Upper lobe of right lung (tissue), 1 donor: ENCODE measurements around the gene SLBP. TPM values are rescaled to one million over a fixed set of nuclear protein-coding genes. Genes with fewer than 3 reads are reported as not detected.
A peak's percentile ranks its signal among the peaks of the same experiment; 100 is the strongest.

ENCODE experiments used
- ATAC-seq: fragments of 200-7000 bp; cut with Tn5 transposase; one replicate; pipeline ENCODE4 v1.9.1; 2020; ENCODE audit warnings: mild to moderate bottlenecking, moderate library complexity
- DNase-seq: peaks from one replicate; pipeline ENCODE4 v3.0.0-alpha.2; 2020
- H3K27ac ChIP-seq: fragments of 200-600 bp; one replicate; pipeline ENCODE4 v1.8.0; 2022
- H3K27me3 ChIP-seq: fragments of 200-600 bp; one replicate; pipeline ENCODE4 v1.8.0; 2022; ENCODE audit warnings: mild to moderate bottlenecking
- H3K36me3 ChIP-seq: fragments of 200-600 bp; one replicate; pipeline ENCODE4 v1.8.0; 2022
- H3K4me1 ChIP-seq: fragments of 200-600 bp; one replicate; pipeline ENCODE4 v1.8.0; 2022
- H3K4me3 ChIP-seq: fragments of 200-600 bp; one replicate; pipeline ENCODE4 v1.8.0; 2022; ENCODE audit warnings: mild to moderate bottlenecking
- H3K9me3 ChIP-seq: fragments of 200-600 bp; one replicate; pipeline ENCODE4 v1.8.0; 2022
- intact Hi-C: fragments of 100-400 bp; cut with DNase I; formaldehyde crosslinking; loops from one replicate; pipeline ENCODE4 v1.11.0; 2022
- total RNA-seq: library from RNA; stranded (reverse); fragmentation: NEBNext Ultra II Directional; extraction: Animal tissue kit (Norgen Biotek cat#: 25700); gene quantifications from one replicate; pipeline ENCODE4 v1.2.1, GENCODE V29; 2021
- TF ChIP-seq, protein P1 (sequence below): fragments of 200-600 bp; IDR thresholded peaks from one replicate; pipeline ENCODE4 v1.8.0; 2022; ENCODE audit warnings: antibody characterized with exemption
- donor health status: DM: no; HTN: yes; CAD: no; lungs with severe emphysema.

Gene SLBP
- total RNA-seq, 1 donor from 2014 or later, result 32.8 TPM

DNA sequence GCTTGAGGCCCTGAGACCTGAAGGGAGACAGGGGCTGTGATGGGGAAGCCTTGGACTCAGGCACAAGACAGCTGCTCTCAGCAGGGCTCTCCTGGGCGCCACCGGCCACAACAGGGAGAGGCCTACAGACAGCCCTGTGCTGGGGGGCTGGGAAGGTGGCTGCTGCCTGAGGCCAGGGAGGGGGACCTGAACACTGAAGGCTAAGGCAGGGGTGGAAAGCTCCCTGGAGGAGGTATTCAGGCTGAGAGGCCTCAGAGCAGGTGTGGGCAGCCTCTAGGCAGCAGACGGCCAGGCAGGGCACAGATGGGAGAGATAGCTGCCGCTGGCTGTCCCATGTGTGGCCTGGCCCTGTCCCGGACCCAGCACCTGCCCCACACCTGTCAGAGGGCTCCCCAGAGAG is 42.2 kb upstream of the SLBP start:
- Histone ChIP-seq H3K4me1 (peaks cover 20% of the 10 kb centered on the region), H3K27me3 (no peaks in the 10 kb centered on the region), H3K36me3 (no peaks in the 10 kb centered on the region), H3K9me3 (no peaks in the 10 kb centered on the region), H3K27ac (no peak overlapping the region), H3K4me3 (no peak overlapping the region)
- ATAC-seq (no peak), DNase-seq (no peak)
- intact Hi-C loops, result no loop called here
- TF ChIP-seq, protein P1, sequence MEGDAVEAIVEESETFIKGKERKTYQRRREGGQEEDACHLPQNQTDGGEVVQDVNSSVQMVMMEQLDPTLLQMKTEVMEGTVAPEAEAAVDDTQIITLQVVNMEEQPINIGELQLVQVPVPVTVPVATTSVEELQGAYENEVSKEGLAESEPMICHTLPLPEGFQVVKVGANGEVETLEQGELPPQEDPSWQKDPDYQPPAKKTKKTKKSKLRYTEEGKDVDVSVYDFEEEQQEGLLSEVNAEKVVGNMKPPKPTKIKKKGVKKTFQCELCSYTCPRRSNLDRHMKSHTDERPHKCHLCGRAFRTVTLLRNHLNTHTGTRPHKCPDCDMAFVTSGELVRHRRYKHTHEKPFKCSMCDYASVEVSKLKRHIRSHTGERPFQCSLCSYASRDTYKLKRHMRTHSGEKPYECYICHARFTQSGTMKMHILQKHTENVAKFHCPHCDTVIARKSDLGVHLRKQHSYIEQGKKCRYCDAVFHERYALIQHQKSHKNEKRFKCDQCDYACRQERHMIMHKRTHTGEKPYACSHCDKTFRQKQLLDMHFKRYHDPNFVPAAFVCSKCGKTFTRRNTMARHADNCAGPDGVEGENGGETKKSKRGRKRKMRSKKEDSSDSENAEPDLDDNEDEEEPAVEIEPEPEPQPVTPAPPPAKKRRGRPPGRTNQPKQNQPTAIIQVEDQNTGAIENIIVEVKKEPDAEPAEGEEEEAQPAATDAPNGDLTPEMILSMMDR, result no peak

DNA sequence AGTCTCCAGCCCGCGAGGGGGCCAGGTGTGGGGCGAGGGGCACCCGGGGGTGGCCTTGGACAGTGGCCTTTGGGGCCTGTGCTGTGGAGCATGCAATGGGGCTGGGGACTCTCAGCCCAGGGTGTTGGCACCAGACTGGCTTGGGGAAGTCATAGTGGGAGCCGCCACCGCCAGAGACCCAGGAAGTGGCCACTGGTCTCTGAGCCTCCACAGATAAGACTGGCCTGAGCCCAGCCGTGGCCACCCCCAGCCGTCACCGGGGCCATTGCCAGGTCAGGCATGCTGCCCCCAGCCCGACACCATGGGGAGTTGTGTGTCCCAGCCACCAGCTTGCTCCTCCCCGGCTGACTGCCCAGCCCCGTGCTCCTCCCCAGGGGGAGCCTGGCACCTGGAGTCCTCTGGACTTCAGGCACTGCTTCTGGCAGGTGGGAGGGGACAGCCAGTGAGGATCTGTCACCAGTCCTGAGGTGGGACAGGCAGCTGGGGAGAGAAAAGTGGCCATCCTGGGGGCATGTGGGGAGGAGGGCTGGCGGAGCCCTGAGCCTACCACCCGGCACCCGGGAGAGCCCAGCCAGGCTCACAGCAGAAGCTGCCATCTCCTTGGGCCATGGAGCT is 41.7 kb upstream of the SLBP start:
- ATAC-seq, result no peak
- Histone ChIP-seq H3K27ac (no peak overlapping the region), H3K36me3 (no peaks in the 10 kb centered on the region), H3K9me3 (no peaks in the 10 kb centered on the region), H3K4me3 (no peak overlapping the region), H3K27me3 (no peaks in the 10 kb centered on the region), H3K4me1 (peaks cover 20% of the 10 kb centered on the region)
- no peak for DNase-seq
- TF ChIP-seq, protein P1, result no peak
- intact Hi-C loops, result no loop called here

- intact Hi-C loops, result no loop called here
These were observed 41.2 kb upstream of the SLBP start for GRCh38 chr4:1753294-1753696.

GRCh38 chr4:1752284-1753041 is 40.3 kb upstream of the SLBP start:
- intact Hi-C loops, result no loop called here
- Histone ChIP-seq H3K27me3 (no peaks in the 10 kb centered on the region), H3K36me3 (no peaks in the 10 kb centered on the region), H3K4me1 (peaks cover 24% of the 10 kb centered on the region), H3K27ac (peak overlapping the region; percentile 14), H3K4me3 (peak overlapping the region; percentile 3), H3K9me3 (no peaks in the 10 kb centered on the region)
- peak; percentile 78 for DNase-seq
- peak; percentile 43 for ATAC-seq
- TF ChIP-seq, protein P1, result no peak

More at GRCh38 chr4:1753294-1753696, 41.2 kb upstream of the SLBP start:
- H3K27ac ChIP-seq, result peak overlapping the region; percentile 14
- no peak for DNase-seq
- no peak overlapping the region for H3K4me3 ChIP-seq
- H3K36me3 ChIP-seq, result no peaks in the 10 kb centered on the region
- no peaks in the 10 kb centered on the region for H3K9me3 ChIP-seq
- ATAC-seq, result no peak
- H3K27me3 ChIP-seq, result no peaks in the 10 kb centered on the region
- H3K4me1 ChIP-seq, result peaks cover 24% of the 10 kb centered on the region
- TF ChIP-seq, protein P1, result no peak

- DNase-seq, result peak; percentile 82
- ATAC-seq, result peak; percentile 62
These were observed 39.8 kb upstream of the SLBP start for GRCh38 chr4:1751919-1752283.

More at GRCh38 chr4:1751919-1752283, 39.8 kb upstream of the SLBP start:
- H3K27ac ChIP-seq, result no peak overlapping the region
- TF ChIP-seq, protein P1, result no peak
- no peaks in the 10 kb centered on the region for H3K36me3 ChIP-seq
- no peaks in the 10 kb centered on the region for H3K9me3 ChIP-seq
- no peaks in the 10 kb centered on the region for H3K27me3 ChIP-seq
- no peak overlapping the region for H3K4me3 ChIP-seq
- H3K4me1 ChIP-seq, result peaks cover 24% of the 10 kb centered on the region
- intact Hi-C loops, result no loop called here
